GM23338 (cell line): ENCODE measurements around the gene CACNB1.

ENCODE experiments used
- CREB1 ChIP-seq: fragments of 250-450 bp; sonication (Bioruptor Pico); IDR thresholded peaks from 2 replicates; pipeline ENCODE4 v1.5.0; 2020; ENCODE audit warnings: low read depth, mild to moderate bottlenecking, moderate library complexity
- EZH2 ChIP-seq: fragments of 200-600 bp; sonication (generic); IDR thresholded peaks from one replicate; pipeline ENCODE4 v1.8.0; 2017; ENCODE audit warnings: antibody characterized with exemption, mild to moderate bottlenecking, low read depth; ENCODE audit not compliant: unreplicated experiment
- EZH2phosphoT487 ChIP-seq: fragments of 200-600 bp; sonication (generic); IDR thresholded peaks from one replicate; pipeline ENCODE4 v1.8.1; 2018; ENCODE audit warnings: antibody characterized with exemption; ENCODE audit not compliant: unreplicated experiment
- POLR2AphosphoS5 ChIP-seq: IDR thresholded peaks from 2 replicates; pipeline ENCODE4 v1.6.1; 2016; ENCODE audit warnings: antibody characterized with exemption, low read depth
- TF ChIP-seq, protein P1 (sequence below), 2 experiments: fragments of 200-600 bp in 1 of 2; sonication (generic) in 1 of 2; conservative IDR thresholded peaks; 2 replicates each; pipeline versions ENCODE4 v1.5.1 to v1.6.1; 2016 to 2017; ENCODE audit warnings: antibody characterized with exemption in 2 of 2, low read depth in 2 of 2, mild to moderate bottlenecking in 2 of 2, moderate library complexity in 1 of 2
- TF ChIP-seq, protein P2 (sequence below): IDR thresholded peaks from one replicate; pipeline ENCODE4 v1.6.1; 2018; ENCODE audit warnings: antibody characterized with exemption; ENCODE audit not compliant: unreplicated experiment

DNA sequence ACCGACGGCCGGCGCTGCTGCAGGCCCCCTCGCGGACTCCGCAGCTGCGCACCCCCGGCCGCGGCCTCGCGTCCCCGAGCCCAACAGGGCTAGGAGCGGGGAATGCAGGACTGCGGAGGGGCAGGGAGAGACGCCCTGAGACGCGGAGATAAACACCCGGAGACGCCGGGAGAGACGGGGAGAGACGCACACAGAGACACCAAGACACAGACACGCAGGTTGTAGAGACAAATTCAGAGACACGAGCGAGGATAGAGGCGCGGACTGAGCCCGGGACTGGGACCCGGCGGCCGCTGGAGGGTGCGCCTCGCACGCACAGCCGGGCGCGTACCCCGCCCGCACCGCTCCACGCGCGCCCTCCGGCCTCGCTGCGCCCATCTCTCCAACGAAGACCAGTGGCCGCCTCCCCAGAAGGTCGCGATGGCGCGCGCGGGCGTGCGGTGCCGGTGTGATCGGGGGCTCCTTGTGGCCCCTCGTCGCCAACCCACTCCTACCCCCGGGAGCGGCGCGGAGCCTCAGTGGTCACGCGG lies 27.4 kb upstream of the CACNB1 start:
- TF ChIP-seq EZH2 (peak; percentile 71), EZH2phosphoT487 (no peak), POLR2AphosphoS5 (no peak), CREB1 (CRISPR knock-in tag) (no peak)
- TF ChIP-seq, protein P1, sequence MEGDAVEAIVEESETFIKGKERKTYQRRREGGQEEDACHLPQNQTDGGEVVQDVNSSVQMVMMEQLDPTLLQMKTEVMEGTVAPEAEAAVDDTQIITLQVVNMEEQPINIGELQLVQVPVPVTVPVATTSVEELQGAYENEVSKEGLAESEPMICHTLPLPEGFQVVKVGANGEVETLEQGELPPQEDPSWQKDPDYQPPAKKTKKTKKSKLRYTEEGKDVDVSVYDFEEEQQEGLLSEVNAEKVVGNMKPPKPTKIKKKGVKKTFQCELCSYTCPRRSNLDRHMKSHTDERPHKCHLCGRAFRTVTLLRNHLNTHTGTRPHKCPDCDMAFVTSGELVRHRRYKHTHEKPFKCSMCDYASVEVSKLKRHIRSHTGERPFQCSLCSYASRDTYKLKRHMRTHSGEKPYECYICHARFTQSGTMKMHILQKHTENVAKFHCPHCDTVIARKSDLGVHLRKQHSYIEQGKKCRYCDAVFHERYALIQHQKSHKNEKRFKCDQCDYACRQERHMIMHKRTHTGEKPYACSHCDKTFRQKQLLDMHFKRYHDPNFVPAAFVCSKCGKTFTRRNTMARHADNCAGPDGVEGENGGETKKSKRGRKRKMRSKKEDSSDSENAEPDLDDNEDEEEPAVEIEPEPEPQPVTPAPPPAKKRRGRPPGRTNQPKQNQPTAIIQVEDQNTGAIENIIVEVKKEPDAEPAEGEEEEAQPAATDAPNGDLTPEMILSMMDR (conservative IDR thresholded peaks at IDR 0.05; ENCODE audit: low read depth in 2 of 2), result no peak
- TF ChIP-seq, protein P2, sequence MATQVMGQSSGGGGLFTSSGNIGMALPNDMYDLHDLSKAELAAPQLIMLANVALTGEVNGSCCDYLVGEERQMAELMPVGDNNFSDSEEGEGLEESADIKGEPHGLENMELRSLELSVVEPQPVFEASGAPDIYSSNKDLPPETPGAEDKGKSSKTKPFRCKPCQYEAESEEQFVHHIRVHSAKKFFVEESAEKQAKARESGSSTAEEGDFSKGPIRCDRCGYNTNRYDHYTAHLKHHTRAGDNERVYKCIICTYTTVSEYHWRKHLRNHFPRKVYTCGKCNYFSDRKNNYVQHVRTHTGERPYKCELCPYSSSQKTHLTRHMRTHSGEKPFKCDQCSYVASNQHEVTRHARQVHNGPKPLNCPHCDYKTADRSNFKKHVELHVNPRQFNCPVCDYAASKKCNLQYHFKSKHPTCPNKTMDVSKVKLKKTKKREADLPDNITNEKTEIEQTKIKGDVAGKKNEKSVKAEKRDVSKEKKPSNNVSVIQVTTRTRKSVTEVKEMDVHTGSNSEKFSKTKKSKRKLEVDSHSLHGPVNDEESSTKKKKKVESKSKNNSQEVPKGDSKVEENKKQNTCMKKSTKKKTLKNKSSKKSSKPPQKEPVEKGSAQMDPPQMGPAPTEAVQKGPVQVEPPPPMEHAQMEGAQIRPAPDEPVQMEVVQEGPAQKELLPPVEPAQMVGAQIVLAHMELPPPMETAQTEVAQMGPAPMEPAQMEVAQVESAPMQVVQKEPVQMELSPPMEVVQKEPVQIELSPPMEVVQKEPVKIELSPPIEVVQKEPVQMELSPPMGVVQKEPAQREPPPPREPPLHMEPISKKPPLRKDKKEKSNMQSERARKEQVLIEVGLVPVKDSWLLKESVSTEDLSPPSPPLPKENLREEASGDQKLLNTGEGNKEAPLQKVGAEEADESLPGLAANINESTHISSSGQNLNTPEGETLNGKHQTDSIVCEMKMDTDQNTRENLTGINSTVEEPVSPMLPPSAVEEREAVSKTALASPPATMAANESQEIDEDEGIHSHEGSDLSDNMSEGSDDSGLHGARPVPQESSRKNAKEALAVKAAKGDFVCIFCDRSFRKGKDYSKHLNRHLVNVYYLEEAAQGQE, result no peak
